Measurements from ENCODE around the gene ADCY4. TPM values are rescaled to one million over a fixed set of nuclear protein-coding genes. Genes with fewer than 3 reads are reported as not detected.

The ADCY4 gene
- total RNA-seq, 1 experiment from 2014 or later, result 1.1 TPM

DNA sequence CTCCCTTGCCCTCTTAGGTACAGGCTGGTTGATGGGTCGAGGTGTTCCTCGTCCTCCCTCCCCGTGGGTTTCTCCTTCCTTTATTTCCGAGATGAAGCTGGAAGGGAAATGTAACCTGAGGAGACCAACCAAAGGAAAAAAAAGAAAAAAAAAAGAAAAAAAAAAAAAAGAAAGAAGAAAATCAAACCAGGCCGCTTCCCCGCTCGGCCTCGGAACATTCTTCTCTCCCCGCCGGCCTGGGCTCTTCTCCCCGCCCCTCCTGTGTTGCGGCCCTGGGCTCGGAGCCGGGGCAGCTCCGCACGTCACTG lies 31.5 kb upstream of the ADCY4 start:
- Mint-ChIP-seq H3K27ac (no peak overlapping the region), H3K27me3 (ENCODE audit: low read depth) (peaks cover 23% of the 10 kb centered on the region), H3K9me3 (no peaks in the 10 kb centered on the region), H3K4me1 (peaks cover 15% of the 10 kb centered on the region), H3K36me3 (no peaks in the 10 kb centered on the region), H3K4me3 (peak overlapping the region; percentile 90)
- TF ChIP-seq JUN (CRISPR knock-in tag; IDR thresholded peaks at IDR 0.05) (no peak), ZNF425 (CRISPR knock-in tag; conservative IDR thresholded peaks at IDR 0.05) (no peak), ZNF671 (CRISPR knock-in tag; IDR thresholded peaks at IDR 0.05) (no peak)
- TF ChIP-seq, protein P1, sequence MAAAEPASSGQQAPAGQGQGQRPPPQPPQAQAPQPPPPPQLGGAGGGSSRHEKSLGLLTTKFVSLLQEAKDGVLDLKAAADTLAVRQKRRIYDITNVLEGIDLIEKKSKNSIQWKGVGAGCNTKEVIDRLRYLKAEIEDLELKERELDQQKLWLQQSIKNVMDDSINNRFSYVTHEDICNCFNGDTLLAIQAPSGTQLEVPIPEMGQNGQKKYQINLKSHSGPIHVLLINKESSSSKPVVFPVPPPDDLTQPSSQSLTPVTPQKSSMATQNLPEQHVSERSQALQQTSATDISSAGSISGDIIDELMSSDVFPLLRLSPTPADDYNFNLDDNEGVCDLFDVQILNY (CRISPR knock-in tag; IDR thresholded peaks at IDR 0.05), result no peak
- ATAC-seq (no peak), DNase-seq (ENCODE audit: low spot score) (no peak)
- CTCF ChIA-PET, result interaction anchor here (0.6 to 2.3 kb wide), 35 partner anchors 10 to 959 kb away, joined by 3 to 148 read pairs (median 7); partner anchors contain the start of genes ADCY4, CBLN3, CIDEB and DHRS1
- POLR2A ChIA-PET, result interaction anchor here (0.6 to 2.0 kb wide), 6 partner anchors 33 to 105 kb away, joined by 3 to 23 read pairs (median 4); partner anchors contain the start of genes CBLN3, KHNYN and SDR39U1

DNA sequence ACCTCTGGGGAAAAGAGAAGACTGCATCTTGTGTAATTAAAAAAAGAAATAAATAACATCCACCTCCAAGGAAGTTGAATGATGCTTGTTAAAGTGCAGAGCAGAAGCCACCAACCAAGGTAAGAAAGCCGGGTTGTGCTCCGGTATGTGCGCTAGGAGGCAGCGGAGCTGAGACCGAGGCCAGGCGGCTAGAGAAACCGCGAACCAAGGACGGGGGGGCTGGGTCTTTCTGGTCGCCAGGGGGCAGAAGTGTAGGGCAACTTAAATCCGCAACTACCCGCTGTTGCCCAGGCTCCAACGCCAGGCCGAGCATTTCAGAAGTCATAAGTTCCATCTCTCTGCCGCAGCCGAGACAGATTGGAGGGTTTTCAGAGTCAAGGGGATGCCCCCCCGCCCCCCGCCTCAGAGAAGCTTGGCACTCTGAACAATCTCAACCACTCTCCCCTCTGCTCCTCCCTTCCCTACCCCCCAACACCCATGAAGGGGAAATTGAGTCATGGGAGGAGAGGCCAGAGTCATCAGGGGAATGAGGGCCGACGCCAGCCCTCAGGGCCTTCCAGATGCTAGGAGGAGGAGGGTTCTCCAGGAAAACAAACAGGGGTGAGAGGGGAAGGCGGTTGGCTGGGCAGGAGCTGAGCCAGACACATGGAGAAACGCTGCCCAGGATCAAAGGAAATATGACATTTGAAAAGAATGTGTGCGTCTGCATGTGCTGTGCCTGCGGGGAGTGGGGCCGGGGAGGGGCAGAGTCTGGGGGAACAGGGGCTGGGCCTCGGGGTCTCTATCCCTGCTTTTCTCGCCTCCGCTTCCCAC lies 30.9 kb upstream of the ADCY4 start:
- H3K27me3 Mint-ChIP-seq (ENCODE audit: low read depth), result peaks cover 29% of the 10 kb centered on the region
- CTCF ChIA-PET, result interaction anchor here (0.6 to 2.3 kb wide), 43 partner anchors 8 to 960 kb away, joined by 3 to 148 read pairs (median 6); partner anchors contain the start of genes ADCY4, CBLN3, DHRS1 and KHNYN
- H3K27ac Mint-ChIP-seq, result peak overlapping the region; percentile 65; the same call in 1 of the 2 replicates
- POLR2A ChIA-PET, result interaction anchor here (0.5 to 2.0 kb wide), 5 partner anchors 32 to 1554 kb away, joined by 3 to 23 read pairs (median 5); partner anchors contain the start of genes CBLN3, KHNYN and SDR39U1
- no peaks in the 10 kb centered on the region for H3K9me3 Mint-ChIP-seq
- DNase-seq (ENCODE audit: low spot score) (peak; percentile 90), ATAC-seq (peak; percentile 33)
- no peaks in the 10 kb centered on the region for H3K36me3 Mint-ChIP-seq
- peak overlapping the region; percentile 90 for H3K4me3 Mint-ChIP-seq
- H3K4me1 Mint-ChIP-seq, result peaks cover 15% of the 10 kb centered on the region
- TF ChIP-seq, protein P1 (CRISPR knock-in tag; IDR thresholded peaks at IDR 0.05), result no peak
- TF ChIP-seq, protein P2, sequence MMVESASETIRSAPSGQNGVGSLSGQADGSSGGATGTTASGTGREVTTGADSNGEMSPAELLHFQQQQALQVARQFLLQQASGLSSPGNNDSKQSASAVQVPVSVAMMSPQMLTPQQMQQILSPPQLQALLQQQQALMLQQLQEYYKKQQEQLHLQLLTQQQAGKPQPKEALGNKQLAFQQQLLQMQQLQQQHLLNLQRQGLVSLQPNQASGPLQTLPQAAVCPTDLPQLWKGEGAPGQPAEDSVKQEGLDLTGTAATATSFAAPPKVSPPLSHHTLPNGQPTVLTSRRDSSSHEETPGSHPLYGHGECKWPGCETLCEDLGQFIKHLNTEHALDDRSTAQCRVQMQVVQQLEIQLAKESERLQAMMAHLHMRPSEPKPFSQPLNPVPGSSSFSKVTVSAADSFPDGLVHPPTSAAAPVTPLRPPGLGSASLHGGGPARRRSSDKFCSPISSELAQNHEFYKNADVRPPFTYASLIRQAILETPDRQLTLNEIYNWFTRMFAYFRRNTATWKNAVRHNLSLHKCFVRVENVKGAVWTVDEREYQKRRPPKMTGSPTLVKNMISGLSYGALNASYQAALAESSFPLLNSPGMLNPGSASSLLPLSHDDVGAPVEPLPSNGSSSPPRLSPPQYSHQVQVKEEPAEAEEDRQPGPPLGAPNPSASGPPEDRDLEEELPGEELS (CRISPR knock-in tag; IDR thresholded peaks at IDR 0.05), result no peak
- no peak for TF ChIP-seq SP1 (CRISPR knock-in tag; conservative IDR thresholded peaks at IDR 0.05)
- TF ChIP-seq OVOL2 (CRISPR knock-in tag; IDR thresholded peaks at IDR 0.05; ENCODE audit: borderline replicate concordance), result no peak
- no peak for TF ChIP-seq ZNF121 (CRISPR knock-in tag; IDR thresholded peaks at IDR 0.05)
- no peak for TF ChIP-seq ZNF396 (CRISPR knock-in tag; IDR thresholded peaks at IDR 0.05; ENCODE audit: borderline replicate concordance)
- no peak for TF ChIP-seq FOXP1 (CRISPR knock-in tag; IDR thresholded peaks at IDR 0.05; ENCODE audit: borderline replicate concordance)
- TF ChIP-seq ZNF532 (CRISPR knock-in tag; IDR thresholded peaks at IDR 0.05; ENCODE audit: borderline replicate concordance), result no peak
- TF ChIP-seq CBFB (CRISPR knock-in tag; IDR thresholded peaks at IDR 0.05; ENCODE audit: low read depth), result no peak
- TF ChIP-seq PRRX2 (CRISPR knock-in tag; IDR thresholded peaks at IDR 0.05), result no peak
- TF ChIP-seq, protein P3, sequence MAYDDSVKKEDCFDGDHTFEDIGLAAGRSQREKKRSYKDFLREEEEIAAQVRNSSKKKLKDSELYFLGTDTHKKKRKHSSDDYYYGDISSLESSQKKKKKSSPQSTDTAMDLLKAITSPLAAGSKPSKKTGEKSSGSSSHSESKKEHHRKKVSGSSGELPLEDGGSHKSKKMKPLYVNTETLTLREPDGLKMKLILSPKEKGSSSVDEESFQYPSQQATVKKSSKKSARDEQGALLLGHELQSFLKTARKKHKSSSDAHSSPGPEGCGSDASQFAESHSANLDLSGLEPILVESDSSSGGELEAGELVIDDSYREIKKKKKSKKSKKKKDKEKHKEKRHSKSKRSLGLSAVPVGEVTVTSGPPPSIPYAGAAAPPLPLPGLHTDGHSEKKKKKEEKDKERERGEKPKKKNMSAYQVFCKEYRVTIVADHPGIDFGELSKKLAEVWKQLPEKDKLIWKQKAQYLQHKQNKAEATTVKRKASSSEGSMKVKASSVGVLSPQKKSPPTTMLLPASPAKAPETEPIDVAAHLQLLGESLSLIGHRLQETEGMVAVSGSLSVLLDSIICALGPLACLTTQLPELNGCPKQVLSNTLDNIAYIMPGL (CRISPR knock-in tag; IDR thresholded peaks at IDR 0.05), result peak; percentile 69
- TF ChIP-seq GRHL2 (CRISPR knock-in tag; IDR thresholded peaks at IDR 0.05; ENCODE audit: insufficient replicate concordance, severe bottlenecking), result no peak
- no peak for TF ChIP-seq NFATC4 (CRISPR knock-in tag; IDR thresholded peaks at IDR 0.05)
- no peak for TF ChIP-seq MAX (CRISPR knock-in tag; IDR thresholded peaks at IDR 0.05)
- TF ChIP-seq FOXJ3 (CRISPR knock-in tag; IDR thresholded peaks at IDR 0.05; ENCODE audit: borderline replicate concordance), result no peak
- TF ChIP-seq TEAD1 (CRISPR knock-in tag; IDR thresholded peaks at IDR 0.05), result no peak
- no peak for TF ChIP-seq IRF2 (CRISPR knock-in tag; IDR thresholded peaks at IDR 0.05; ENCODE audit: borderline replicate concordance, low read depth)

Data from WTC11 (cell line).